Anterior cingulate cortex (tissue), 58 donors: ENCODE data around the gene EMC10.

ENCODE experiments used
- DNase-seq, 58 donors: peaks; one replicate each; lab custom pipeline; 2025; lab: John Stamatoyannopoulos, UW

EMC10 gene

GRCh38 chr19:50494186-50495019 is 18.1 kb downstream of the EMC10 start:
- DNase-seq, result no peak

- no peak for DNase-seq
Measured at GRCh38 chr19:50495020-50495531, 18.8 kb downstream of the EMC10 start.

GRCh38 chr19:50496189-50497021 is 20.1 kb downstream of the EMC10 start:
- DNase-seq, result peak in 55 of 58 donors; percentile 38 to 97 (median 88)

GRCh38 chr19:50497022-50497405 is 20.7 kb downstream of the EMC10 start:
- no peak for DNase-seq

GRCh38 chr19:50498219-50499056 is 22.1 kb downstream of the EMC10 start:
- no peak for DNase-seq

- peak in 24 of 58 donors; percentile 24 to 80 (median 46) for DNase-seq
Measured at GRCh38 chr19:50500060-50500752, 23.9 kb downstream of the EMC10 start.

- peak in 1 of 58 donors; percentile 42 for DNase-seq
Measured at GRCh38 chr19:50500753-50501151, 24.4 kb downstream of the EMC10 start.

GRCh38 chr19:50501186-50501567 is 24.9 kb downstream of the EMC10 start:
- DNase-seq, result no peak

GRCh38 chr19:50501568-50502475 is 25.5 kb downstream of the EMC10 start:
- no peak for DNase-seq

GRCh38 chr19:50505856-50506611 is 29.7 kb downstream of the EMC10 start:
- no peak for DNase-seq

GRCh38 chr19:50506700-50507099 is 30.4 kb downstream of the EMC10 start:
- DNase-seq, result no peak

- no peak for DNase-seq
Measured at GRCh38 chr19:50507376-50507775, 31.1 kb downstream of the EMC10 start.

GRCh38 chr19:50508843-50509190 is 32.5 kb downstream of the EMC10 start:
- no peak for DNase-seq

- no peak for DNase-seq
Measured at GRCh38 chr19:50509366-50509765, 33.1 kb downstream of the EMC10 start.

GRCh38 chr19:50510121-50510670 is 33.9 kb downstream of the EMC10 start:
- DNase-seq, result peak in 20 of 58 donors; percentile 19 to 74 (median 42)

GRCh38 chr19:50510700-50511068 is 34.4 kb downstream of the EMC10 start:
- peak in 7 of 58 donors; percentile 69 to 94 (median 89) for DNase-seq

GRCh38 chr19:50511069-50511822 is 34.9 kb downstream of the EMC10 start, which contains the start of gene JOSD2:
Gene JOSD2 (minus strand): TSS chr19:50511191. CDS start chr19:50510431, 760 bp downstream.
- peak; percentile 78 to 99 (median 98) for DNase-seq
